Endothelial cell of umbilical vein (primary cell): Measurements from ENCODE around the gene RGL3. TPM values are rescaled to one million over a fixed set of nuclear protein-coding genes. Genes with fewer than 3 reads are reported as not detected.

ENCODE experiments used
- BruUV-seq: library from RNA; stranded (reverse); fragments of 400-500 nt; replicated peaks from 2 replicates; lab custom pipeline; 2021; lab: Mats Ljungman, UMichigan
- CTCF ChIA-PET: fragments of 300-600, 350-600 bp; sonication (Branson Sonifier 250); formaldehyde crosslinking; loops from one replicate; lab custom pipeline; 2021; ENCODE audit warnings: antibody characterized with exemption, inconsistent platforms; lab: Charles Lee
- POLR2A ChIA-PET: fragments of 300-600, 350-600 bp; sonication (Branson Sonifier 250); formaldehyde crosslinking; loops from one replicate; lab custom pipeline; 2021; ENCODE audit warnings: antibody characterized with exemption, inconsistent platforms; lab: Charles Lee
- DNase-seq: peaks from one replicate; pipeline ENCODE4 v3.0.0-alpha.2; 2011; ENCODE audit warnings: low read depth, low spot score
- FAIRE-seq: peaks from 2 replicates; lab custom pipeline; 2011; peaks lifted over from hg19 to GRCh38; lab: Jason Lieb, UNC
- H2AFZ ChIP-seq: 2 replicates; pipeline ENCODE4 v1.6.0; 2012; ENCODE audit warnings: low read depth, low read length, control low read depth, inconsistent platforms
- H3K27ac ChIP-seq: 2 replicates; pipeline ENCODE4 v1.5.1; 2011; ENCODE audit warnings: low read depth, mild to moderate bottlenecking, control low read depth, low read length, moderate library complexity; ENCODE audit not compliant: insufficient read depth
- H3K27me3 ChIP-seq, 2 experiments: 2 replicates each; pipeline versions ENCODE4 v1.6.0 to v1.6.1; 2011; ENCODE audit warnings: low read length in 2 of 2, mixed read lengths in 1 of 2; ENCODE audit not compliant: control insufficient read depth in 2 of 2, insufficient read depth in 2 of 2
- H3K36me3 ChIP-seq, 2 experiments: 2 replicates in 1 of 2; 3 replicates in 1 of 2; pipeline ENCODE4 v1.5.1; 2011; ENCODE audit warnings: low read length in 2 of 2, mild to moderate bottlenecking in 1 of 2, moderate library complexity in 1 of 2; ENCODE audit not compliant: control insufficient read depth in 2 of 2, insufficient read depth in 2 of 2; ENCODE audit errors: extremely low read depth in 1 of 2
- H3K4me1 ChIP-seq: 3 replicates; pipeline ENCODE4 v1.5.1; 2011; ENCODE audit warnings: mild to moderate bottlenecking, low read length; ENCODE audit not compliant: control insufficient read depth, insufficient read depth; ENCODE audit errors: extremely low read depth
- H3K4me2 ChIP-seq: 2 replicates; pipeline ENCODE4 v1.6.1; 2011; ENCODE audit warnings: low read length, control low read depth, mixed read lengths; ENCODE audit not compliant: insufficient read depth
- H3K4me3 ChIP-seq, 3 experiments: fragments of 200-600 bp in 1 of 3; sonication (generic), shearing (Covaris generic) in 1 of 3; replicated peaks in 1 of 3; 2 replicates each; pipeline ENCODE4 v1.5.1; 2011 to 2016; ENCODE audit warnings: control low read depth in 3 of 3, low read length in 3 of 3, mild to moderate bottlenecking in 2 of 3, inconsistent platforms in 1 of 3, low read depth in 1 of 3, moderate library complexity in 1 of 3; ENCODE audit not compliant: insufficient read depth in 1 of 3
- H3K79me2 ChIP-seq: 2 replicates; pipeline ENCODE4 v1.6.0; 2012; ENCODE audit warnings: low read length, inconsistent platforms; ENCODE audit not compliant: control insufficient read depth, insufficient read depth
- H3K9ac ChIP-seq: replicated peaks from 2 replicates; pipeline ENCODE3; 2011; ENCODE audit warnings: low read length, control low read depth; ENCODE audit not compliant: insufficient read depth; ENCODE audit errors: extremely low read depth
- H3K9me1 ChIP-seq: replicated peaks from 3 replicates; pipeline ENCODE4 v1.6.0; 2011; ENCODE audit warnings: mild to moderate bottlenecking, low read length; ENCODE audit not compliant: control insufficient read depth, insufficient read depth; ENCODE audit errors: extremely low read depth
- H3K9me3 ChIP-seq: replicated peaks from 2 replicates; pipeline ENCODE4 v1.5.1; 2012; ENCODE audit warnings: low read length, inconsistent platforms; ENCODE audit not compliant: control insufficient read depth, insufficient read depth
- H4K20me1 ChIP-seq: replicated peaks from 2 replicates; pipeline ENCODE3; 2011; ENCODE audit warnings: mild to moderate bottlenecking, low read length; ENCODE audit not compliant: control insufficient read depth, insufficient read depth; ENCODE audit errors: extremely low read depth
- EZH2 ChIP-seq: IDR thresholded peaks from 2 replicates; pipeline ENCODE4 v1.6.1; 2012; ENCODE audit warnings: borderline replicate concordance, low read depth, mild to moderate bottlenecking, moderate library complexity, low read length, inconsistent platforms; ENCODE audit not compliant: severe bottlenecking
- FOS ChIP-seq: IDR thresholded peaks from 2 replicates; pipeline ENCODE4 v1.6.1; 2011; ENCODE audit warnings: mild to moderate bottlenecking, low read length, moderate library complexity, borderline replicate concordance; ENCODE audit not compliant: insufficient read depth
- GATA2 ChIP-seq: IDR thresholded peaks from 2 replicates; pipeline ENCODE4 v1.7.0; 2011; ENCODE audit warnings: low read depth, mild to moderate bottlenecking, moderate library complexity, mixed read lengths, low read length; ENCODE audit not compliant: insufficient read length, insufficient read depth
- JUN ChIP-seq: IDR thresholded peaks from 2 replicates; pipeline ENCODE4 v1.6.1; 2011; ENCODE audit warnings: borderline replicate concordance, low read depth; ENCODE audit not compliant: insufficient read length, insufficient read depth
- MYC ChIP-seq: IDR thresholded peaks from one replicate; pipeline ENCODE4 v1.6.1; 2011; ENCODE audit warnings: mild to moderate bottlenecking, low read depth, low read length
- POLR2A ChIP-seq: IDR thresholded peaks from 2 replicates; pipeline ENCODE4 v1.6.1; 2012; ENCODE audit warnings: low read depth, mild to moderate bottlenecking, control low read depth, low read length
- POLR2AphosphoS5 ChIP-seq: IDR thresholded peaks from 2 replicates; pipeline ENCODE4 v1.6.1; 2012; ENCODE audit warnings: low read depth, mild to moderate bottlenecking, control low read depth, low read length, moderate library complexity; ENCODE audit not compliant: insufficient read depth
- dilution Hi-C: fragments of 300-500 bp; cut with MboI; formaldehyde crosslinking; loops from one replicate; pipeline ENCODE4 v1.15.0; 2019; ENCODE audit warnings: low sequenced_read_pairs; ENCODE audit not compliant: extremely low pct_ligation_motif_present
- intact Hi-C: fragments of 100-400 bp; cut with micrococcal nuclease; formaldehyde crosslinking; loops from one replicate; pipeline ENCODE4 v1.10.0; 2022
- polyA plus RNA-seq, 4 experiments: library from polyadenylated mRNA; depleted of rRNA in 3 of 4; stranded (reverse) in 3 of 4; unstranded in 1 of 4; fragments of >200 nt; gene quantifications; 2 replicates each; pipeline versions ENCODE4 v1.2.1 to v1.2.3, GENCODE V29; 2011 to 2012; ENCODE audit warnings: missing spikeins in 1 of 4
- total RNA-seq: library from RNA; stranded (reverse); gene quantifications from 2 replicates; pipeline ENCODE4 v1.2.3, GENCODE V29; 2021
- TF ChIP-seq, protein P1 (sequence below): IDR thresholded peaks from 2 replicates; pipeline ENCODE4 v1.6.1; 2011; ENCODE audit not compliant: insufficient read depth, insufficient read length
- TF ChIP-seq, protein P2 (sequence below), 2 donors: IDR thresholded peaks; 1 replicate in 1 of 2; 2 replicates in 1 of 2; pipeline ENCODE4 v1.5.1; 2011; ENCODE audit warnings: low read length in 2 of 2, mild to moderate bottlenecking in 2 of 2, moderate library complexity in 2 of 2, control low read depth in 1 of 2, inconsistent platforms in 1 of 2, low read depth in 1 of 2; ENCODE audit not compliant: insufficient read depth in 1 of 2; ENCODE audit errors: extremely low read depth in 1 of 2

RGL3 gene
- total and polyA plus RNA-seq, 2 donors (not counting 3 experiments of a cell fraction or from before 2014, with no cell fraction given), result 0.23 to 5.2 TPM

DNA sequence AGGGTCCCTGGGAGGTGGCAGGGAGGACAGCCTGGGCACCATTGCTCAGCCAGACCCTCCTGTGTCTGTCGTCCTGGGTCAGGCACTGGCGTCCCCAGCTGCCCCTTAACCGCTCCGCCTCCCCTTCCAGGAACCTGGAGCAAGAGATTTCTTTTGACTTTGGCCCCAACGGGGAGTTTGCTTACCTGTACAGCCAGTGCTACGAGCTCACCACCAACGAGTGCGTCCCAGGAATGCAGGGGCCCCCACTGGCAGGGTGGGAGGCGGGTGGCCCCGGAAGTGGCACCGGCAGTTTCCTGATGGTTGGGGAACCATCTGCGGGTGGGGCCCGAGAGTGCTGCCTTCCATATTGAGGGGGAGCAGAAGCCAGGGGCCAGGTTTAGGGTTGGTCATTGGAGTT lies 29.3 kb upstream of the RGL3 start:
- no peaks in the 10 kb centered on the region for H3K9me3 ChIP-seq
- POLR2A ChIA-PET, result no interaction called here
- no peaks in the 10 kb centered on the region for H3K79me2 ChIP-seq
- no peak overlapping the region for H3K27ac ChIP-seq
- no peaks in the 10 kb centered on the region for H3K27me3 ChIP-seq
- no peak overlapping the region for H3K9ac ChIP-seq
- no peak overlapping the region for H3K4me3 ChIP-seq
- peaks cover 4 to 29% of the 10 kb centered on the region in 2 experiments for H3K36me3 ChIP-seq
- DNase-seq (no peak), FAIRE-seq (no peak)
- TF ChIP-seq MYC (no peak), POLR2AphosphoS5 (no peak)
- H2AFZ ChIP-seq, result no peak overlapping the region
- intact Hi-C loops (no loop called here), dilution Hi-C loops (no loop called here)
- CTCF ChIA-PET, result interaction anchor here (3.0 kb wide), 1 partner anchor 154 kb away, joined by 13 read pairs; no protein-coding TSS in a partner anchor
- no TSS peak for BruUV-seq
- no peak overlapping the region for H3K4me2 ChIP-seq
- no peaks in the 10 kb centered on the region for H3K9me1 ChIP-seq
- no peaks in the 10 kb centered on the region for H3K4me1 ChIP-seq
- H4K20me1 ChIP-seq, result no peaks in the 10 kb centered on the region

DNA sequence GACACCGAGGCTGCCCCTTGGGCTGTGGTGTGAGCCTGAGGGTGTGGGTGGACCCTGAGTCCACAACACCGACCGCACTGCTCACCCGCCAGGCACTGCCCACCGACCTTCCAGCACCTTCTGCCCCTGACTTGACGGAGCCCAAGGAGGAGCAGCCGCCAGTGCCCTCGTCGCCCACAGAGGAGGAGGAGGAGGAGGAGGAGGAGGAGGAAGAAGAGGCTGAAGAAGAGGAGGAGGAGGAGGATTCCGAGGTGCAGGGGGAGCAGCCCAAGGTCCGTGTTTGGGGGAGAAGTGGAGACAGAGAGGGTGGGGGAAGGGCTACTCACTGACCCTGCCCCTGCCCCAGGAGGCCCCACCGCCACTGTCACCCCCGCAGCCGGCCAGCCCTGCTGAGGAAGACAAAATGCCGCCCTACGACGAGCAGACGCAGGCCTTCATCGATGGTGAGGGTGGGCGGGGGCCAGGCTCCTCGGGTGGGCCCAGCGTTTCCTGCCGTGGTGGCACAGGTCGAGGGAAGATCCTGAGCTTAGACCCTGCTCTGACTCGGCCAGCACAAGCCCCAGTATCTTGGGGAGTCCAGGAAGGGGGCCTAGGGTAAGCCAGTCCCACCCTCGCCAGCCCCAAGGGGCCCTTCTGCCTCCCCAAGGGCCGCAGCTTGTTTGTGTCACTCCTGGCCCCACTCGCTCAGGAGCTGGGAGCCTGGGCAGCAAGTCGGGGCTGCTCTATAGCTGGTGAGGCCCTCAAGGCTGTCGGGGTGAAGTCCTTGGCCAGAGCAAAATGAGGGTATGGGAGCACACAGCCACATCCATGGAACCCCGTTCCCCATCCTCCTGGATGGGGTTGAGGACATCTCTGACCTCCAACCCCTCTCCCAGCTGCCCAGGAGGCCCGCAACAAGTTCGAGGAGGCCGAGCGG lies 28.5 kb upstream of the RGL3 start:
- POLR2A ChIA-PET, result interaction anchor here (0.6 kb wide), 1 partner anchor 13 kb away, joined by 4 read pairs; no protein-coding TSS in a partner anchor
- no TSS peak for BruUV-seq

More for the DNA sequence above, 28.5 kb upstream of the RGL3 start:
- H3K4me2 ChIP-seq, result no peak overlapping the region
- TF ChIP-seq, protein P1, sequence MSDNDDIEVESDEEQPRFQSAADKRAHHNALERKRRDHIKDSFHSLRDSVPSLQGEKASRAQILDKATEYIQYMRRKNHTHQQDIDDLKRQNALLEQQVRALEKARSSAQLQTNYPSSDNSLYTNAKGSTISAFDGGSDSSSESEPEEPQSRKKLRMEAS, result no peak
- TF ChIP-seq, protein P2, sequence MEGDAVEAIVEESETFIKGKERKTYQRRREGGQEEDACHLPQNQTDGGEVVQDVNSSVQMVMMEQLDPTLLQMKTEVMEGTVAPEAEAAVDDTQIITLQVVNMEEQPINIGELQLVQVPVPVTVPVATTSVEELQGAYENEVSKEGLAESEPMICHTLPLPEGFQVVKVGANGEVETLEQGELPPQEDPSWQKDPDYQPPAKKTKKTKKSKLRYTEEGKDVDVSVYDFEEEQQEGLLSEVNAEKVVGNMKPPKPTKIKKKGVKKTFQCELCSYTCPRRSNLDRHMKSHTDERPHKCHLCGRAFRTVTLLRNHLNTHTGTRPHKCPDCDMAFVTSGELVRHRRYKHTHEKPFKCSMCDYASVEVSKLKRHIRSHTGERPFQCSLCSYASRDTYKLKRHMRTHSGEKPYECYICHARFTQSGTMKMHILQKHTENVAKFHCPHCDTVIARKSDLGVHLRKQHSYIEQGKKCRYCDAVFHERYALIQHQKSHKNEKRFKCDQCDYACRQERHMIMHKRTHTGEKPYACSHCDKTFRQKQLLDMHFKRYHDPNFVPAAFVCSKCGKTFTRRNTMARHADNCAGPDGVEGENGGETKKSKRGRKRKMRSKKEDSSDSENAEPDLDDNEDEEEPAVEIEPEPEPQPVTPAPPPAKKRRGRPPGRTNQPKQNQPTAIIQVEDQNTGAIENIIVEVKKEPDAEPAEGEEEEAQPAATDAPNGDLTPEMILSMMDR (IDR thresholded peaks at IDR 0.05; ENCODE audit: extremely low read depth in 1 of 2, insufficient read depth in 1 of 2, low read depth in 1 of 2, low read length in 2 of 2), result no peak
- TF ChIP-seq POLR2AphosphoS5 (no peak), POLR2A (no peak), MYC (no peak), JUN (no peak), GATA2 (no peak), FOS (no peak), EZH2 (no peak)
- H3K4me3 ChIP-seq, result no peak overlapping the region
- H2AFZ ChIP-seq, result no peak overlapping the region
- CTCF ChIA-PET, result interaction anchor here (3.0 kb wide), 1 partner anchor 153 kb away, joined by 13 read pairs; no protein-coding TSS in a partner anchor
- no peak overlapping the region for H3K9ac ChIP-seq
- FAIRE-seq (no peak), DNase-seq (no peak)
- no peaks in the 10 kb centered on the region for H3K4me1 ChIP-seq
- H3K27me3 ChIP-seq, result no peaks in the 10 kb centered on the region
- no peaks in the 10 kb centered on the region for H4K20me1 ChIP-seq
- no peak overlapping the region for H3K27ac ChIP-seq
- H3K79me2 ChIP-seq, result no peaks in the 10 kb centered on the region
- intact Hi-C loops (no loop called here), dilution Hi-C loops (no loop called here)
- H3K9me3 ChIP-seq, result no peaks in the 10 kb centered on the region
- H3K9me1 ChIP-seq, result no peaks in the 10 kb centered on the region
- peaks cover 4 to 29% of the 10 kb centered on the region in 2 experiments for H3K36me3 ChIP-seq
